Astrocyte of the spinal cord (primary cell): Measurements from ENCODE around the gene HIF3A.

ENCODE experiments used
- DNase-seq: peaks from one replicate; pipeline ENCODE4 v3.0.0; 2011; ENCODE audit warnings: low read depth, low spot score
- H3K4me3 ChIP-seq: 2 replicates; pipeline ENCODE4 v1.5.1; 2011; ENCODE audit warnings: low read depth, mild to moderate bottlenecking, low read length, moderate library complexity
- CTCF ChIP-seq: IDR thresholded peaks from 2 replicates; pipeline ENCODE4 v1.5.1; 2012; ENCODE audit warnings: low read depth, mild to moderate bottlenecking, low read length, inconsistent platforms
- in situ Hi-C: cut with HindIII; loops from 2 replicates; pipeline ENCODE4 v1.10.0; 2017; ENCODE audit warnings: low sequenced_read_pairs

HIF3A gene

GRCh38 chr19:46376241-46377153 is 79.7 kb downstream of the HIF3A start:
- no peak for TF ChIP-seq CTCF
- DNase-seq = no peak
- no peak overlapping the region for H3K4me3 ChIP-seq
- in situ Hi-C loops = no loop called here

GRCh38 chr19:46378268-46378667 is 81.4 kb downstream of the HIF3A start:
- peak; percentile 66 for DNase-seq
- no peak for TF ChIP-seq CTCF
- H3K4me3 ChIP-seq = no peak overlapping the region
- in situ Hi-C loops = no loop called here

GRCh38 chr19:46380690-46381089 is 83.8 kb downstream of the HIF3A start:
- in situ Hi-C loops = no loop called here
- no peak for TF ChIP-seq CTCF
- no peak for DNase-seq
- H3K4me3 ChIP-seq = no peak overlapping the region

GRCh38 chr19:46381346-46381745 is 84.5 kb downstream of the HIF3A start:
- no peak for DNase-seq
- no peak overlapping the region for H3K4me3 ChIP-seq
- in situ Hi-C loops = no loop called here
- TF ChIP-seq CTCF = no peak

GRCh38 chr19:46381756-46382345 is 85.0 kb downstream of the HIF3A start:
- no peak for DNase-seq
- no peak overlapping the region for H3K4me3 ChIP-seq
- no peak for TF ChIP-seq CTCF
- in situ Hi-C loops = no loop called here

GRCh38 chr19:46383171-46383815 is 86.5 kb downstream of the HIF3A start:
- no peak overlapping the region for H3K4me3 ChIP-seq
- no peak for TF ChIP-seq CTCF
- in situ Hi-C loops = no loop called here
- no peak for DNase-seq
